ENCODE measurements around the gene MEOX1. TPM values are rescaled to one million over a fixed set of nuclear protein-coding genes. Genes with fewer than 3 reads are reported as not detected.

Gene MEOX1
- under 0.01 TPM in 1 of 2 replicates, not detected in the other for total RNA-seq

GRCh38 chr17:43661699-43662412 is at the start of gene MEOX1:
TSS of gene MEOX1 (minus strand) at chr17:43661922. CDS start at chr17:43661534, 388 bp downstream.

Other genes starting within 250 kb of the MEOX1 start
- gene DHX8, start 177.9 kb downstream of the MEOX1 start, total RNA-seq, result 33.1 and 44.9 TPM in 2 replicates
- gene ETV4, start 115.6 kb downstream of the MEOX1 start, total RNA-seq, result 2.9 and 4.4 TPM in 2 replicates
- gene SOST, start 96.9 kb upstream of the MEOX1 start, total RNA-seq, result not detected in 2 replicates
- 55.0 and 65.4 TPM in 2 replicates for gene DUSP3, start 117.1 kb upstream of the MEOX1 start, total RNA-seq
- gene CFAP97D1, start 118.5 kb upstream of the MEOX1 start, total RNA-seq, result under 0.01 TPM in 1 of 2 replicates, not detected in the other
- 16.2 and 24.5 TPM in 2 replicates for gene MPP3, start 171.2 kb upstream of the MEOX1 start, total RNA-seq
- gene CD300LG, start 185.3 kb upstream of the MEOX1 start, total RNA-seq, result not detected in 2 replicates
- 2.1 and 3.9 TPM in 2 replicates for gene MPP2, start 245.6 kb upstream of the MEOX1 start, total RNA-seq

All from uterine smooth muscle cell (primary cell).